ENCODE data around the gene IP6K2. TPM values are rescaled to one million over a fixed set of nuclear protein-coding genes. Genes with fewer than 3 reads are reported as not detected.

IP6K2 gene
- total RNA-seq, 1 donor from 2014 or later = 145 TPM

DNA sequence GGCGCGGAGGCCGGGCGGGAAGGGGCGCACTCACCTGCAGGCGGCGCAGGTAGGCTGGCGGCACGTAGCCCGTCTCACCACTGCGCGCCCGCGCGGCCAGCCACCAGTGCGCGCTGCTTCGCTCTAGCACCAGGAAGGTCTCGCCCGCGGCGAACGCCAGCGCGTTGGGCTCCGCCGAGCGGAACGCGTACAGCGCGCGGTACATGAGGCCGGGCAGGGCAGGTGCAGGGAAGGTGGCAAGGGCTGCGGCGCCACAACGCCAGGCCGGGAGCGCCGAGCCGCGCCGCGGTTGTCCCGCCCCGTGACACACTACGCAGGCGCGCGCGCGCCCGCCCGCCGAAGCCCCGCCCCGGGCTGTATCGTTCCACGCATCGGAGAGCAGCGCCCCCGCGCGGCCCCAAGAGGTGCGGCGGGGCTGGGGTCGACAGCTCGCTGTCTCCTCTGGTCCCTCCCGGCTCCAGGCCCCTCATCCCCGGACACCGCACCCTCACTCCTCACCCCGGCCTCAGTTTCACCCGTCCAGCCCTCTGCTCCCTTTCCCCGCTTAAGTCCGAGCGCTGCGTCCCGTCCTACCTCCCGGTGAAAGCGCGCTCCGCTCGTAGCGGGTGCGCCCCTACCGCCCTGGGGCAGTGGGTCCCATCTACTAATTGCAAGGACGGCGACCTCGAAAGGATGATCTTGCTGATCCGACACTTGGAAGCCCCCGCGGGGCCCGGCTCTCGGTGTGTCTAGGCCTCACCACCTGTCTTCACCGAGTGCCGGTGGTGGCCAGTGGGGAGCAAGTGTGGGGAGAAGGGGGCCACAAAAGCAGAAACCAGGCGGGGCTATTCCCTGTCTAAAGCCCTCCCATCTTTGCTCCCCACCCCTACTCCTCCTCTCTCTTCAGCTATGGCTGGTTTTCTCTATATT, 31.2 kb downstream of the IP6K2 start, which contains the start of gene NCKIPSD:
NCKIPSD (minus strand) TSS at position 313 of the 909 bp plus-strand sequence; CDS start at position 205, 108 bp downstream.
- peak; percentile 93 for TF ChIP-seq CTCF (conservative IDR thresholded peaks at IDR 0.05)
- H3K36me3 Mint-ChIP-seq = peaks cover 8% of the 10 kb centered on the region
- H3K4me3 Mint-ChIP-seq = peak within 1 kb of the TSS; percentile 94
- DNase-seq (ENCODE audit: extremely low spot score, unreplicated experiment) = peak; percentile 92
- H3K9me3 Mint-ChIP-seq = no peaks in the 10 kb centered on the region
- peaks cover 22% of the 10 kb centered on the region for H3K4me1 Mint-ChIP-seq (ENCODE audit: unreplicated experiment)
- no peaks in the 10 kb centered on the region for H3K27me3 Mint-ChIP-seq
- peak within 1 kb of the TSS; percentile 78 for H3K27ac Mint-ChIP-seq

GRCh38 chr3:48685293-48685602, 31.8 kb downstream of the IP6K2 start:
- Mint-ChIP-seq H3K27me3 (no peaks in the 10 kb centered on the region), H3K4me1 (ENCODE audit: unreplicated experiment) (peaks cover 22% of the 10 kb centered on the region), H3K9me3 (no peaks in the 10 kb centered on the region), H3K4me3 (peak overlapping the region; percentile 94), H3K27ac (no peak overlapping the region), H3K36me3 (peaks cover 13% of the 10 kb centered on the region)
- no peak for TF ChIP-seq CTCF (conservative IDR thresholded peaks at IDR 0.05)
- no peak for DNase-seq (ENCODE audit: extremely low spot score, unreplicated experiment)

DNA sequence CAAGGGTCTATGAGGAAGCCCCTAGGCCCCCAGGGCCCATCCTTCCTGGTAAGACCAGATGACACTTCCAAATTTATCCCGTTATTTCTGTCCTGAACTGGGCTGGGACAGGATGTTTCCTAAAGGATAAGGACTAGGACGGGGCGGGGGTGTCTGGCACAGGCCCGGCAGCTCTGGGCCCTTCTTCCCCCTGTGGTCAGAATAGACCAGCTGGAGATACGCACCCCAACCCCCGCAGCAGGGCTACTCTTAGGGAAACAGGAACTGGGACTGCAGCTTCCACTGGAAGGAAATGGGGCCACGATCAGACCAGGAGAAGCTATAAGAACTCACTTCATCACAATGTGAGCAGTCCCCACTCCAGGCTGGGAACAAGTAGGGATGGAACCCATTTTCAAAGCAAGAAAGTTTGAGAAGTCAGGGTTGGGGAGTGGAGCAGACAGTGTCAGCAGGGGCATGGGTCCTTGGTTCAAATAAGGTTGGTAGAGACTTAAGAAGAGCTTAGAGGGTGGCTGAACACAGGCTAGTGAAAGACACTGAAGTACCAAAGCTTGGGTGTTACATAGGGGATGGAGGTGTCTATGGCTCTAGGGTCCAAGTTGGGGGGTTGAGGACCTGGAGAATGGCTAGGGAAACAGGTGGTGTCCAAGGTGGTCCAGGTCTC, 32.4 kb downstream of the IP6K2 start:
- Mint-ChIP-seq H3K4me3 (peak overlapping the region; percentile 94), H3K4me1 (ENCODE audit: unreplicated experiment) (peaks cover 22% of the 10 kb centered on the region), H3K27me3 (no peaks in the 10 kb centered on the region), H3K27ac (peak overlapping the region; percentile 78), H3K36me3 (peaks cover 13% of the 10 kb centered on the region), H3K9me3 (no peaks in the 10 kb centered on the region)
- TF ChIP-seq CTCF (conservative IDR thresholded peaks at IDR 0.05) = no peak
- no peak for DNase-seq (ENCODE audit: extremely low spot score, unreplicated experiment)

DNA sequence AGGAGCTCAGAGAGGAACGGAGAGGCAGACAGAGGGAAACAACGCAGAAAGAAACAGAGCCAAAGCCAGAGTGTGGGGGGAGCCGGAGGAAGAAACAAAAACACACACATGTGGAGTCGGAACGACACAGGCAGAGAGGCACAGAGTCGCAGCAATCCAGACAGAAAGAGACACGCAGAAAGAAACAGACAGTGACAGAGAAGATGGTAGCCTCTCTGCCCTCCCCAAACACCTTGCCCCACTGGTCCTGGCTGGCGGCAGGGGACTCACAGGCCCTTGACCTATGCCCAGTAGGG, 33.0 kb downstream of the IP6K2 start:
- no peak for DNase-seq (ENCODE audit: extremely low spot score, unreplicated experiment)
- peaks cover 13% of the 10 kb centered on the region for H3K36me3 Mint-ChIP-seq
- no peaks in the 10 kb centered on the region for H3K27me3 Mint-ChIP-seq
- peak overlapping the region; percentile 29 for H3K27ac Mint-ChIP-seq
- H3K9me3 Mint-ChIP-seq = no peaks in the 10 kb centered on the region
- no peak for TF ChIP-seq CTCF (conservative IDR thresholded peaks at IDR 0.05)
- H3K4me3 Mint-ChIP-seq = peak overlapping the region; percentile 94
- H3K4me1 Mint-ChIP-seq (ENCODE audit: unreplicated experiment) = peaks cover 22% of the 10 kb centered on the region

GRCh38 chr3:48682786-48683185, 34.2 kb downstream of the IP6K2 start:
- no peak for DNase-seq (ENCODE audit: extremely low spot score, unreplicated experiment)

More at GRCh38 chr3:48682786-48683185, 34.2 kb downstream of the IP6K2 start:
- Mint-ChIP-seq H3K4me3 (no peak overlapping the region), H3K9me3 (no peaks in the 10 kb centered on the region), H3K4me1 (ENCODE audit: unreplicated experiment) (peaks cover 22% of the 10 kb centered on the region), H3K27me3 (no peaks in the 10 kb centered on the region), H3K27ac (no peak overlapping the region), H3K36me3 (peaks cover 14% of the 10 kb centered on the region)
- no peak for TF ChIP-seq CTCF (conservative IDR thresholded peaks at IDR 0.05)

Measured in type B pancreatic cell (in vitro differentiated cells).